Adipocyte (in vitro differentiated cells): ENCODE data around the gene MGMT.

Source experiments
- DNase-seq: peaks from one replicate; pipeline ENCODE4 v3.0.0-alpha.2; 2015; ENCODE audit warnings: low read depth
- H3K27me3 ChIP-seq: replicated peaks from 2 replicates; pipeline ENCODE4 v1.7.0; 2013; ENCODE audit warnings: mild to moderate bottlenecking, low read length, moderate library complexity; ENCODE audit not compliant: control insufficient read depth, insufficient read depth
- H3K36me3 ChIP-seq: 2 replicates; pipeline ENCODE4 v1.7.0; 2013; ENCODE audit warnings: low read length, mild to moderate bottlenecking, moderate library complexity; ENCODE audit not compliant: control insufficient read depth, insufficient read depth, severe bottlenecking
- H3K4me1 ChIP-seq: 2 replicates; pipeline ENCODE4 v1.7.0; 2013; ENCODE audit warnings: mild to moderate bottlenecking, low read length, moderate library complexity; ENCODE audit not compliant: control insufficient read depth, insufficient read depth
- H3K4me3 ChIP-seq: 2 replicates; pipeline ENCODE4 v1.7.0; 2013; ENCODE audit warnings: mild to moderate bottlenecking, low read length, moderate library complexity
- H3K9ac ChIP-seq: 2 replicates; pipeline ENCODE4 v1.7.0; 2013; ENCODE audit warnings: mild to moderate bottlenecking, low read length, moderate library complexity
- H3K9me3 ChIP-seq: 2 replicates; pipeline ENCODE4 v1.7.0; 2013; ENCODE audit warnings: mild to moderate bottlenecking, low read length, moderate library complexity; ENCODE audit not compliant: control insufficient read depth

The MGMT gene

GRCh38 chr10:129455625-129456024 lies 11.4 kb upstream of the MGMT start:
- Histone ChIP-seq H3K4me1 (no peaks in the 10 kb centered on the region), H3K36me3 (no peaks in the 10 kb centered on the region), H3K27me3 (peaks cover 25% of the 10 kb centered on the region), H3K4me3 (no peak overlapping the region), H3K9me3 (peaks cover 3% of the 10 kb centered on the region), H3K9ac (no peak overlapping the region)
- DNase-seq: no peak

- no peaks in the 10 kb centered on the region for H3K4me1 ChIP-seq
- no peak overlapping the region for H3K4me3 ChIP-seq
- H3K36me3 ChIP-seq: no peaks in the 10 kb centered on the region
- H3K27me3 ChIP-seq: peaks cover 29% of the 10 kb centered on the region
- no peak for DNase-seq
- H3K9ac ChIP-seq: no peak overlapping the region
- H3K9me3 ChIP-seq: no peaks in the 10 kb centered on the region
Observed at GRCh38 chr10:129459762-129460539, 7.1 kb upstream of the MGMT start.

- H3K4me1 ChIP-seq: peaks cover 5% of the 10 kb centered on the region
- no peak overlapping the region for H3K9ac ChIP-seq
- no peaks in the 10 kb centered on the region for H3K9me3 ChIP-seq
- no peak overlapping the region for H3K4me3 ChIP-seq
- peaks cover 26% of the 10 kb centered on the region for H3K27me3 ChIP-seq
- DNase-seq: no peak
- H3K36me3 ChIP-seq: no peaks in the 10 kb centered on the region
Observed at GRCh38 chr10:129462257-129462795, 4.7 kb upstream of the MGMT start.

- Histone ChIP-seq H3K9me3 (no peaks in the 10 kb centered on the region), H3K27me3 (peaks cover 12% of the 10 kb centered on the region), H3K9ac (no peak overlapping the region), H3K4me3 (no peak overlapping the region), H3K4me1 (peaks cover 12% of the 10 kb centered on the region), H3K36me3 (no peaks in the 10 kb centered on the region)
- no peak for DNase-seq
Observed at GRCh38 chr10:129464251-129464650, 2.8 kb upstream of the MGMT start.

GRCh38 chr10:129465796-129466702 lies 992 bp upstream of the MGMT start:
- Histone ChIP-seq H3K9ac (peak overlapping the region; percentile 94), H3K4me3 (peak overlapping the region; percentile 85), H3K36me3 (peaks cover 4% of the 10 kb centered on the region), H3K4me1 (peaks cover 12% of the 10 kb centered on the region), H3K9me3 (no peaks in the 10 kb centered on the region), H3K27me3 (no peaks in the 10 kb centered on the region)
- DNase-seq: no peak

GRCh38 chr10:129467359-129468064 lies 471 bp downstream of the MGMT start:
- H3K9ac ChIP-seq: peak overlapping the region; percentile 92
- no peaks in the 10 kb centered on the region for H3K27me3 ChIP-seq
- H3K4me1 ChIP-seq: peaks cover 12% of the 10 kb centered on the region
- H3K9me3 ChIP-seq: no peaks in the 10 kb centered on the region
- peak; percentile 7 for DNase-seq
- peak overlapping the region; percentile 93 for H3K4me3 ChIP-seq
- peaks cover 9% of the 10 kb centered on the region for H3K36me3 ChIP-seq

GRCh38 chr10:129468187-129468586 lies 1.1 kb downstream of the MGMT start:
- peaks cover 9% of the 10 kb centered on the region for H3K36me3 ChIP-seq
- no peaks in the 10 kb centered on the region for H3K27me3 ChIP-seq
- H3K4me3 ChIP-seq: peak overlapping the region; percentile 93
- no peak overlapping the region for H3K9ac ChIP-seq
- no peaks in the 10 kb centered on the region for H3K9me3 ChIP-seq
- no peak for DNase-seq
- H3K4me1 ChIP-seq: peaks cover 12% of the 10 kb centered on the region

- H3K9ac ChIP-seq: no peak overlapping the region
- H3K27me3 ChIP-seq: no peaks in the 10 kb centered on the region
- peaks cover 9% of the 10 kb centered on the region for H3K36me3 ChIP-seq
- DNase-seq: no peak
- H3K4me3 ChIP-seq: no peak overlapping the region
- H3K4me1 ChIP-seq: peaks cover 12% of the 10 kb centered on the region
- no peaks in the 10 kb centered on the region for H3K9me3 ChIP-seq
Observed at GRCh38 chr10:129470103-129470851, 3.2 kb downstream of the MGMT start.

- H3K36me3 ChIP-seq: peaks cover 9% of the 10 kb centered on the region
- no peaks in the 10 kb centered on the region for H3K27me3 ChIP-seq
- no peak overlapping the region for H3K9ac ChIP-seq
- H3K4me1 ChIP-seq: peaks cover 8% of the 10 kb centered on the region
- H3K9me3 ChIP-seq: no peaks in the 10 kb centered on the region
- no peak overlapping the region for H3K4me3 ChIP-seq
- DNase-seq: no peak
Observed at GRCh38 chr10:129471447-129472175, 4.6 kb downstream of the MGMT start.
